ENCODE data around the gene IKZF3. TPM values are rescaled to one million over a fixed set of nuclear protein-coding genes. Genes with fewer than 3 reads are reported as not detected.

The IKZF3 gene
- total RNA-seq, 1 donor = not detected

- TF ChIP-seq, protein P1, sequence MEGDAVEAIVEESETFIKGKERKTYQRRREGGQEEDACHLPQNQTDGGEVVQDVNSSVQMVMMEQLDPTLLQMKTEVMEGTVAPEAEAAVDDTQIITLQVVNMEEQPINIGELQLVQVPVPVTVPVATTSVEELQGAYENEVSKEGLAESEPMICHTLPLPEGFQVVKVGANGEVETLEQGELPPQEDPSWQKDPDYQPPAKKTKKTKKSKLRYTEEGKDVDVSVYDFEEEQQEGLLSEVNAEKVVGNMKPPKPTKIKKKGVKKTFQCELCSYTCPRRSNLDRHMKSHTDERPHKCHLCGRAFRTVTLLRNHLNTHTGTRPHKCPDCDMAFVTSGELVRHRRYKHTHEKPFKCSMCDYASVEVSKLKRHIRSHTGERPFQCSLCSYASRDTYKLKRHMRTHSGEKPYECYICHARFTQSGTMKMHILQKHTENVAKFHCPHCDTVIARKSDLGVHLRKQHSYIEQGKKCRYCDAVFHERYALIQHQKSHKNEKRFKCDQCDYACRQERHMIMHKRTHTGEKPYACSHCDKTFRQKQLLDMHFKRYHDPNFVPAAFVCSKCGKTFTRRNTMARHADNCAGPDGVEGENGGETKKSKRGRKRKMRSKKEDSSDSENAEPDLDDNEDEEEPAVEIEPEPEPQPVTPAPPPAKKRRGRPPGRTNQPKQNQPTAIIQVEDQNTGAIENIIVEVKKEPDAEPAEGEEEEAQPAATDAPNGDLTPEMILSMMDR (IDR thresholded peaks at IDR 0.05; ENCODE audit: insufficient read depth, low read length) = no peak
- no peak overlapping the region for H3K4me3 ChIP-seq (ENCODE audit: low read depth, low read length)
- DNase-seq (ENCODE audit: low read depth) = no peak
These were observed 55.6 kb downstream of the IKZF3 start for GRCh38 chr17:39808409-39808997.

GRCh38 chr17:39804839-39805238 is 59.3 kb downstream of the IKZF3 start:
- H3K4me3 ChIP-seq (ENCODE audit: low read depth, low read length) = no peak overlapping the region
- TF ChIP-seq, protein P1 (IDR thresholded peaks at IDR 0.05; ENCODE audit: insufficient read depth, low read length) = no peak
- no peak for DNase-seq (ENCODE audit: low read depth)

- H3K4me3 ChIP-seq (ENCODE audit: low read depth, low read length) = no peak overlapping the region
- no peak for DNase-seq (ENCODE audit: low read depth)
- TF ChIP-seq, protein P1 (IDR thresholded peaks at IDR 0.05; ENCODE audit: insufficient read depth, low read length) = no peak
These were observed 63.1 kb downstream of the IKZF3 start for GRCh38 chr17:39801055-39801454.

DNA sequence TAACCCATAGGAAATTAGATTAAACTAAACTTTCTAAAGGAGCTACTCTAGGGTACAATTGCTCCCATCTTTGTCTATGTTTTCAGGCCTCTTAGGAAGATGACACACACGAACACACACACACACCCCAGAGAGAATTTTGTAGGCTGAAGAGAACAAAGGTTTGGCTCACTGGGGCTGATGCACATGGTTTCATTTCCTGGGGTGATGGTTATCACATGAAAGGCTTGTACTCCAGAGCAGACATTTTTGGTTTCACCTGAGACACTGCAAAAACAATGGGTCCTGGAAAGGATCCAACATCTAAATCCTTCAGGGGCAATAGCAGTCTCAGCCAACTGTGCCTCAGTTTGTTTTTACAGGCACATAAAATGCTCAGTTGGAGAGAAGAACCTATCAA is 63.6 kb downstream of the IKZF3 start:
- TF ChIP-seq, protein P1 (IDR thresholded peaks at IDR 0.05; ENCODE audit: insufficient read depth, low read length) = no peak
- no peak for DNase-seq (ENCODE audit: low read depth)
- no peak overlapping the region for H3K4me3 ChIP-seq (ENCODE audit: low read depth, low read length)

- TF ChIP-seq, protein P1 (IDR thresholded peaks at IDR 0.05; ENCODE audit: insufficient read depth, low read length) = no peak
- no peak overlapping the region for H3K4me3 ChIP-seq (ENCODE audit: low read depth, low read length)
- no peak for DNase-seq (ENCODE audit: low read depth)
These were observed 64.7 kb downstream of the IKZF3 start for GRCh38 chr17:39799395-39799794.

DNA sequence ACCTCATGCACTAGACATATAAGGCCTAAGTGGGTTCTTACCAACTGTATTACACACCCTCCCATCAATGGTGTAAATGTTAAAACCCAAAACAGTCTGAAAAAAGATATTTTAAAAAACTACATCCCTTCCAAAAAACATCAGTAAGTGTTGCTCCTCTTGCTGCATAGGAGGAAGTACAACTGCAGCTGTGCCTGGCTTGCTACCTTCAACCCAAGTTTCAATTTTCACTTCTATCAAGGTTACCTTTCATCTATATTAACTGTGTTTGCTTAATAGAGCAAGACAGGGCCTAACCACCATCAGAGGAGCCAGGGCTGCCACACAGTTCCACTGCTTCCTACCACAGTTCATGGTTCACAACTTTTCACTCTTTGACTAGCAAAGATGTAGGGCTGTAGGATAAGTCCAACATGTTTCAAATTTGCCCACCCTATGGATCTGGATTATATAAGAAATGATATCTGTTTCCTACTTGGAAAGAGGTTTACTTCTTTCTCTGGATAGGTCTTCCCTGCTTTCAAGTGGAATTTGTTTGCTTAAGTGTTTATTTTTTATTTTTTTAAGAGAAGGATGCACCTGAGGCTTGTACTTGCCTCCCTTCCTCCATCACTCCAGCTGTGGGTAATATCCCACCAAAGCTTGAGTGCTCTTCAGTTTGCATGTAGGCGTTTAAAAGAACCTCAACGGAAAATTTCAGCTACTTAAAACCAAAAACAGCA is 69.7 kb downstream of the IKZF3 start:
- TF ChIP-seq, protein P1 (IDR thresholded peaks at IDR 0.05; ENCODE audit: insufficient read depth, low read length) = no peak
- DNase-seq (ENCODE audit: low read depth) = no peak
- no peak overlapping the region for H3K4me3 ChIP-seq (ENCODE audit: low read depth, low read length)
